Measurements from ENCODE around the gene LYG1.

Gene LYG1

GRCh38 chr2:99261242-99261641 lies 39.8 kb downstream of the LYG1 start:
- no peak for DNase-seq

DNA sequence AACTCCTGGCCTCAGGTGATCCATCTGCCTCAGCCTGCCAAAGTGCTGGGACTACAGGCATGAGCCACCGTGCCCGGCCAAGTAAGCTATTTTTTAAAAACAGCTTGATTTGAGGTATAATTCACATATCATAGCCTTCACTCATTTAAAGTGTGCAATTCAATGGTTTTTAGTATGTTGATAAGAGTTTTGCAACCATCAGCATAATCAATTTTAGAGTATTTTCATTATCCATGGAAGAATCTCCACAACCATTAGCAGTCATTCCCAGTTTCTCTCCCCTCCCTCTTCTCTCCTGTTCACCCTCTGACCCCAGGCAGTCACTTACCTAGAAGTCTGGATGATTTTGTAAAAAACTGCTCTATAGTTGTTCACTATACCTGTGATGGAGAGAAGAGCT lies 40.8 kb downstream of the LYG1 start:
- DNase-seq = no peak

DNA sequence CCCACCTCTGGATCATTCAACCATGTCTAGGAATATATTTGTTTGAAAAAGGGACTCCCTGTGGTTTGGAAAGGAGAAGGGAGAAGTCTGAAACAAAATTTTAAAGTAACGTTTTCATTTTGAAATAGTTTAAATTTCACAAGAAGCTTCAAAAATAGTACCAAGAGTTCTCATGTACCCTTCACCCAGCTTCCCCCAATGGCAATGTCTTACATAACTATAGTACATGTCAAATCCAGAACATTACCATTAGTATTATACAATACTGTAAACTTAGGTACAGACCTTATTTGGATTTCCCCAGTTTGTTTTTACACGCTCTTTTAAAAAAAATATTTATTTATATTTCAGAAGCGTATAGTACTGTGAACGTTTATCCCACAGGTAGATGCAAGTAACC lies 41.5 kb downstream of the LYG1 start:
- no peak for DNase-seq

- DNase-seq = no peak
Measured at GRCh38 chr2:99256677-99257076, 44.3 kb downstream of the LYG1 start.

DNA sequence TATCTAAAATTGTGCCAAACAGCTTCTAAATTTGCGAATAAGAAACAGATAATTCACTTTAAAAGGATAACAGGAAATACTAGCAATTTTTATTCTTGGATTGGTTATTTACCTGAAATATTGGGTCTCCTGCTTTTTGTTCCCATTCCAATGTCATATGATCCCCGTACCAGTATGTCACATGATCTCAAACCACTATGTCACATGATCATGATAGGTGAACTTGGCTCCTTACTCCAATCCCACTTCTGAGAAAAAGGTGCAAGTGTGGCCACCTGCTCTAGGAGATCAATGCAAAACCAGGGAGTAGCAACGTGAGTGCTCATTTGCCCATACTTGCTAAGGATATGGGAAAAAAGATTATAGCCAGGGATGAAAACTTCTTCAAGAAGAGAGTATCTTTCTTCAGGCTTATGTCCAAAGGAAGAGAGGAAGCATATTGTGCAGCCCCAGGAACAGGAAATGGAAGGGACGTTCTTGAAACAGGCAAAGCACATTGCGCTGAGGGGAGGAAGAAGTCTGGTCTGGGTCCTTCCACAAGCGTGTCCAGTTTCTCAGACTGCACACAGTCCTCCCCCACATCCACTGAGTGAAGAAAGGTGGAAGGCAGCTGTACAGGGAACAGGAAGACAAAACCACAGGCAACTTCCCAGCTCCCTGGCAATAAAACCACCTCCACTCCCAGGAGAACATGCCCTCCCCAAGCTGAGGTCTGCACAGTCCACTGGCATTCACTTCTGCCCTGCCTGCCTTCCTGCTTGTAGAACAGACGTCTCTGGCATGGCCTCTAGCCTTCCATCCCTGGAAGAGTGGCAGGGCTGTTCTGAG lies 45.3 kb downstream of the LYG1 start, which contains the start of gene LYG2:
Gene LYG2 (minus strand): TSS at position 176 of the 828 bp plus-strand sequence. CDS start 1,406 bp downstream, outside the sequence.
- no peak for DNase-seq

DNA sequence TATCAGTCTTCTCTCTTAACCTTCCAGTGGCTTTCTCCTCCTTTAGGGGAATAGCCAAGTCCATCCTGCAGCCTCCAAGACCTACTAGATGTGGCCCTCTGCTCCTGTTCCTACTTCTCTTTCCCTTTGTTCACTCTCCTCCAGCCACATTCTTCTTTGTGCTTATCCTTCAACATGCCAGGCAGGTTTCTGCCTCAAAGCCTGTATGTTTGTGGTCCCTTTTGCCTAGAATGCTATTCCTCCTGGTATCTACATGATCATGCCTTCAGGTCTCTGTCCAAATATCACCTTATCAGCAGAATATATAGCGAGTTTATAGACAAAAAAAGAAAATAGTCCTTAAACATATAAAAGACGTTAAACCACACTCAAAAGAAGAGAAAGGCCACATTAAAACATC lies 51.0 kb downstream of the LYG1 start:
- no peak for DNase-seq

DNA sequence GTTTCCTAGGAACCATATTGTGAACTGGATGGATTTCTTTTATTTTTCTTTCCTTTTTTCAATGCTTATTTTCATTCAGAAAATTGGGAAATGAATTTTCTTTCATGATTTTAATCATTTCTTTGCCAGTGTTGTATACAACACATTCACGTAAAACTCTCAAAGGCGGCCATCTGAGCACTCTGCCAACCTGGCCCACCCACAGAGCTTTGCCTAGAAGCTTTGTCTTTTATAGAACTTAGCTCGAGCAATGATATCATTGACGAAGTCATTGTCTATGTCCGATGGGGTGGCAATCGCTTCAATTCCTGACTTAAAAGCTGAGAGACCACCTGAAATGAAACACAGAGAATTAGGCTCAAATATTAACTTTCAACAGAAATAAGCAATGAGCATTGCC lies 58.8 kb downstream of the LYG1 start:
- no peak for DNase-seq

DNA sequence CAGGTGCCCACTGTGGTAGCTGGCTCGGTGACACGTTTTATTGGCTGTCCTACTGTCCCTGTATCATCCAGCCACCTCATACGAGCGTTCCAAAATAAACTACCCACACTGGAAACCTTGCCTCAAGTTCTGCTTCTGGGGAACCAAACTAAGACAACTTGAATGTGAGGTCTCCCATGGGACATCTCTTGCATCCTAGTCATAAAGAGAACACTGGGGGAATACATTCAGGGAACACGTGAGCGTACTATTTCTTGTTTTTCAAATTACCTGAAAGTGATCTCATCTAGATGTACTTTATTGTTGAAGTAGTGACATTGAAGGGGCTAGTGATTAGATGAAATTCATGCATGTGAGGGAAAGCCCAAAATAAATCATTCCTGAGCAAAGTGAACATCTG lies 60.6 kb downstream of the LYG1 start:
- no peak for DNase-seq

GRCh38 chr2:99238599-99238998 lies 62.4 kb downstream of the LYG1 start:
- DNase-seq = no peak
